Smooth muscle cell (in vitro differentiated cells): ENCODE measurements around the gene MCC. TPM values are rescaled to one million over a fixed set of nuclear protein-coding genes. Genes with fewer than 3 reads are reported as not detected.
"Not testable (repeated sequence)": the region's sequence is repeated elsewhere in the genome, so short reads cannot be mapped to it uniquely, and the experiment has no call there.

Source experiments
- DNase-seq: peaks from one replicate; lab custom pipeline; 2025; ENCODE audit not compliant: unreplicated experiment; lab: John Stamatoyannopoulos, UW
- H2AFZ ChIP-seq: fragments of 200-600 bp; sonication (generic); 2 replicates; pipeline ENCODE4 v1.6.0; 2016; ENCODE audit warnings: antibody characterized with exemption, low read depth, mild to moderate bottlenecking
- H3F3A ChIP-seq: fragments of 200-600 bp; sonication (generic); 2 replicates; pipeline ENCODE4 v1.6.0; 2017; ENCODE audit warnings: antibody characterized with exemption, low read depth
- H3K27ac ChIP-seq: fragments of 200-600 bp; sonication (generic); 2 replicates; pipeline ENCODE4 v1.5.1; 2016; ENCODE audit warnings: low read depth, mild to moderate bottlenecking
- H3K27me3 ChIP-seq: fragments of 200-600 bp; sonication (generic); 2 replicates; pipeline ENCODE4 v1.6.1; 2016; ENCODE audit warnings: low read depth, mild to moderate bottlenecking
- H3K36me3 ChIP-seq: fragments of 200-600 bp; sonication (generic); 2 replicates; pipeline ENCODE4 v1.5.1; 2016; ENCODE audit warnings: low read depth
- H3K4me1 ChIP-seq: fragments of 200-600 bp; sonication (generic); 2 replicates; pipeline ENCODE4 v1.5.1; 2016; ENCODE audit warnings: low read depth
- H3K4me2 ChIP-seq: fragments of 200-600 bp; sonication (generic); 2 replicates; pipeline ENCODE4 v1.6.0; 2016; ENCODE audit warnings: mild to moderate bottlenecking
- H3K4me3 ChIP-seq: fragments of 200-600 bp; sonication (generic); 2 replicates; pipeline ENCODE4 v1.5.1; 2016; ENCODE audit warnings: mild to moderate bottlenecking
- H3K79me2 ChIP-seq: fragments of 200-600 bp; sonication (generic); 2 replicates; pipeline ENCODE4 v1.6.0; 2016; ENCODE audit warnings: low read depth, mild to moderate bottlenecking
- H3K9ac ChIP-seq: fragments of 200-600 bp; sonication (generic); 2 replicates; pipeline ENCODE4 v1.6.0; 2016; ENCODE audit warnings: low read depth
- H3K9me3 ChIP-seq: fragments of 200-600 bp; sonication (generic); replicated peaks from 2 replicates; pipeline ENCODE4 v1.5.1; 2016; ENCODE audit warnings: low read depth
- H4K20me1 ChIP-seq: fragments of 200-600 bp; sonication (generic); 2 replicates; pipeline ENCODE4 v1.6.0; 2016; ENCODE audit warnings: low read depth
- WGBS: methylation state at CpG from one replicate; pipeline ENCODE4 v1.1.7; 2016; ENCODE audit warnings: low lambda C conversion rate; 5-methylcytosine and 5-hydroxymethylcytosine counted together
- polyA plus RNA-seq: library from polyadenylated mRNA; unstranded; fragments of >200 nt; fragmentation: Nextera tagmentation; extraction: Ambion mirVana; gene quantifications from 2 replicates; pipeline ENCODE4 v1.2.1, GENCODE V29; 2016
- total RNA-seq: library from RNA; depleted of rRNA; stranded (reverse); fragments of >200 nt; gene quantifications from 2 replicates; pipeline ENCODE4 v1.2.3, GENCODE V29; 2014
- TF ChIP-seq, protein P1 (sequence below): fragments of 200-600 bp; sonication (generic); IDR thresholded peaks from 2 replicates; pipeline ENCODE4 v1.5.1; 2017; ENCODE audit warnings: borderline replicate concordance, mild to moderate bottlenecking, antibody characterized with exemption; ENCODE audit not compliant: insufficient read depth, poor library complexity, severe bottlenecking

MCC gene
- total and polyA plus RNA-seq, 2 experiments from 2014 or later: 5.8 to 19.2 TPM

DNA sequence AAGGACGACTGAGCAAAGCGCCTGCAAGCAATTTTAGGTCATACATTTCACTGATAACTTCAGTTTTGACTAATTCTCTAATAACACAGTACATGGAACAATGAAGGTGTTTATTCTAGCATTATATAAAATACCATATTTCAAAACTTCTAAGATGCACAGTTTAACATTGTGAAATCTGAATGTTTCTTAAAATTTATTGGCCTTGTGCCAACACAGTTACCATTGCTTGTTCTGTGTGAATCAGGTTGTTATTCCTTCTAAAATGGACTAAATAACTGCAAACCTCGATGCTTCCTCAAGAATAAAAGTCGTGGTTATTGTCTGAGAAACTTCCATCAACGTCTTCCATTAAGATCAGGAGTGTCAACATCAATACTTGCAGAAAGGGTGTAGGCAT is 8.0 kb downstream of the MCC start:
- Histone ChIP-seq H3K9me3 (no peaks in the 10 kb centered on the region), H3K27me3 (no peaks in the 10 kb centered on the region), H4K20me1 (no peaks in the 10 kb centered on the region), H3K4me3 (no peak overlapping the region), H3K79me2 (no peaks in the 10 kb centered on the region), H2AFZ (no peak overlapping the region), H3K9ac (no peak overlapping the region), H3F3A (no peaks in the 10 kb centered on the region), H3K4me1 (no peaks in the 10 kb centered on the region), H3K36me3 (no peaks in the 10 kb centered on the region), H3K27ac (no peak overlapping the region), H3K4me2 (no peak overlapping the region)
- TF ChIP-seq, protein P1, sequence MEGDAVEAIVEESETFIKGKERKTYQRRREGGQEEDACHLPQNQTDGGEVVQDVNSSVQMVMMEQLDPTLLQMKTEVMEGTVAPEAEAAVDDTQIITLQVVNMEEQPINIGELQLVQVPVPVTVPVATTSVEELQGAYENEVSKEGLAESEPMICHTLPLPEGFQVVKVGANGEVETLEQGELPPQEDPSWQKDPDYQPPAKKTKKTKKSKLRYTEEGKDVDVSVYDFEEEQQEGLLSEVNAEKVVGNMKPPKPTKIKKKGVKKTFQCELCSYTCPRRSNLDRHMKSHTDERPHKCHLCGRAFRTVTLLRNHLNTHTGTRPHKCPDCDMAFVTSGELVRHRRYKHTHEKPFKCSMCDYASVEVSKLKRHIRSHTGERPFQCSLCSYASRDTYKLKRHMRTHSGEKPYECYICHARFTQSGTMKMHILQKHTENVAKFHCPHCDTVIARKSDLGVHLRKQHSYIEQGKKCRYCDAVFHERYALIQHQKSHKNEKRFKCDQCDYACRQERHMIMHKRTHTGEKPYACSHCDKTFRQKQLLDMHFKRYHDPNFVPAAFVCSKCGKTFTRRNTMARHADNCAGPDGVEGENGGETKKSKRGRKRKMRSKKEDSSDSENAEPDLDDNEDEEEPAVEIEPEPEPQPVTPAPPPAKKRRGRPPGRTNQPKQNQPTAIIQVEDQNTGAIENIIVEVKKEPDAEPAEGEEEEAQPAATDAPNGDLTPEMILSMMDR: no peak
- 75% methylated on average over 5 of the region's 5 CpGs for WGBS
- no peak for DNase-seq

DNA sequence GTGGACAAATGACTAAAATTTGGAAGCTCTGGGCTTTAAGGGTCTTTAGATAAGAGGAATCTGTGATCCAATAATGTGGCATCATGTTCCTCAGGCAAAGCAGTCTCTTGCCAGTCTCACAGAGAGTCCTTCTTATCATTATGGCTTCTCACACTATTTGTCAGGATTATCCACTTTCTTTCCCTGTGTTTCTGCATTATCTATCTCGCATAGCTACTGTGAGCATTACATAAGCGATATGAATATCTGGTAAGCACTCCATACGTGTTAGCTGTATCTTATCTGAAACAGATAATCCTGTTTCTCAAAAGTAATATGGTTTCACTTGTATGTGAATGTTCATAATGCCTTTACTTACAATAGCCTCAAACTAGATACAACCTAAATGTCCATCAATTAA is 9.6 kb downstream of the MCC start:
- peaks cover 5% of the 10 kb centered on the region for H4K20me1 ChIP-seq
- H3K4me2 ChIP-seq: no peak overlapping the region
- 14% methylated on average over 3 of the region's 3 CpGs for WGBS
- H3K36me3 ChIP-seq: no peaks in the 10 kb centered on the region
- H3K4me3 ChIP-seq: no peak overlapping the region
- no peaks in the 10 kb centered on the region for H3K4me1 ChIP-seq
- no peak overlapping the region for H2AFZ ChIP-seq
- no peaks in the 10 kb centered on the region for H3K79me2 ChIP-seq
- H3K27me3 ChIP-seq: no peaks in the 10 kb centered on the region
- no peak overlapping the region for H3K9ac ChIP-seq
- H3K27ac ChIP-seq: no peak overlapping the region
- H3K9me3 ChIP-seq: no peaks in the 10 kb centered on the region
- no peak for DNase-seq
- TF ChIP-seq, protein P1: no peak
- no peaks in the 10 kb centered on the region for H3F3A ChIP-seq

DNA sequence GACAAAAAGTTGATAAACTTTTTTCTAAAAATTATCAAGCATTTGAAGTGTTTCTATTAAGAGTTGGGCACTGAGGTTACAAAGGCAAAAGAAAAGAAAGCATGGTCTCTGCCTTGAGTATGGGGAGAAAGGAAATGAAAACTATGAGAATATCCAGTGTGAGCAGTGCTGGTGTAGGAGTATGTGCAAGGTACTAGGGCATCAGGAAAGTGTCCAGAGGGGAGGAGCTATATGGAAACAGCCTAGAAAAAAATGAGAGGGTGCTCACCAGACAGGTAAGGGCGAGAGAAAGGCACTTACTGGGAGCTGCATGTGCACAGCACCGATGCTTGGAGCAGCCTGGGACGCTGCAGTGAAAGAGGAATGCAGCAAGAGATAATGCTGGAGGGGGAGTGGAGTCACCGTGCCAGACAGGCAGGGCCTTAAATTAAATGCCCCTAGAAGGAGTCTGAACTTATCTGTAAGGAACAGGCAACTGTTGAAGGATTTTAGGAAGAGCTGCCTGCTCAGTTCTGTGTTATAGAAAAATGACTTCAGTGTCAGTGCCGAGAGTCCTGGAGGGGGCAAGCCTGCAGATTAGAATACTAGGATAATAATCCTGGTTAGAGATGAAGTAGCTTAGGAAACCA is 14.0 kb downstream of the MCC start:
- Histone ChIP-seq H3K9me3 (no peaks in the 10 kb centered on the region), H3K4me2 (peak overlapping the region; percentile 48), H3K4me1 (no peaks in the 10 kb centered on the region), H3K9ac (no peak overlapping the region), H2AFZ (no peak overlapping the region), H3K36me3 (no peaks in the 10 kb centered on the region), H3K79me2 (no peaks in the 10 kb centered on the region), H3F3A (no peaks in the 10 kb centered on the region), H4K20me1 (peaks cover 5% of the 10 kb centered on the region), H3K27me3 (no peaks in the 10 kb centered on the region), H3K4me3 (no peak overlapping the region), H3K27ac (no peak overlapping the region)
- WGBS: 24% methylated on average over 5 of the region's 5 CpGs
- TF ChIP-seq, protein P1: no peak
- no peak for DNase-seq

DNA sequence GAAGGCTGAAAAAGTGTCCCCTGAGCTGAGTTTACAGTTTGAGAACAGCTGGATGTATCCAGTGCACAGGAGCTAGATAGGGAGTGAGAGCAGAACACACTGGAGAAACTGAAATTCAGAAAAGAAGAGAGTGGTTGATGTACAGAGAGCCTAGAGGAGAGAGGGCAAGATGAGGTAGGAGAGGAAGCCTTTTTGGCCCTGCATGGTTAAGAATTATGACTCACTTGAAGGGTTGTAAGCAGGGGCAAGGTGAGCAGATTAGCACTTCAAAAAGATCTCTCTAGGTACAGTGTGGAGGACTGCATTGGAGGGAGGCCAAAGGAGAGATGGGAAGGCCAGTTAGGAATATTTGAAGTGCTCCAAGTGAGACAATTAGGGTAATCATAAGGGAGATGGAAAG is 25.2 kb downstream of the MCC start:
- Histone ChIP-seq H3K9me3 (no peaks in the 10 kb centered on the region), H4K20me1 (peaks cover 4% of the 10 kb centered on the region), H3K79me2 (no peaks in the 10 kb centered on the region), H3F3A (no peaks in the 10 kb centered on the region), H3K4me3 (no peak overlapping the region), H3K9ac (no peak overlapping the region), H2AFZ (no peak overlapping the region), H3K27me3 (no peaks in the 10 kb centered on the region), H3K27ac (no peak overlapping the region), H3K4me2 (no peak overlapping the region), H3K36me3 (no peaks in the 10 kb centered on the region), H3K4me1 (no peaks in the 10 kb centered on the region)
- no peak for DNase-seq
- TF ChIP-seq, protein P1: no peak

DNA sequence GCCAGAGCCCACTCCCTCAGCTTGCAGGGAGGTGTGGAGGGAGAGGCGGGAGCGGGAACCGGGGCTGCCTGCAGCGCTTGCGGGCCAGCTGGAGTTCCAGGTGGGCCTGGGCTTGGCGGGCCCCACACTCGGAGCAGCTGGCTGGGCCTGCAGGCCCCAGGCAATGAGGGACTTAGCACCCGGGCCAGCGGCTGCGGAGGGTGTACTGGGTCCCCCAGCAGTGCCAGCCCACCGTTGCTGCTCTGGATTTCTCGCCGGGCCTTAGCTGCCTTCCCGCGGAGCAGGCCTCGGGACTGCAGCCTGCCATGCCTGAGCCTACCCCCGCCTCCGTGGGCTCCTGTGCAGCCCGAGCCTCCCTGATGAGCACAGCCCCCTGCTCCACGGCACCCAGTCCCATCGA is 31.1 kb downstream of the MCC start:
- H3K27ac ChIP-seq, H3K4me2 ChIP-seq, H3K27me3 ChIP-seq, H3K36me3 ChIP-seq, H3K79me2 ChIP-seq, H3K9ac ChIP-seq, DNase-seq, H3K9me3 ChIP-seq, H2AFZ ChIP-seq, H3K4me3 ChIP-seq, H4K20me1 ChIP-seq, H3K4me1 ChIP-seq, H3F3A ChIP-seq: not testable (repeated sequence)
- 96% methylated on average over 21 of the region's 21 CpGs for WGBS
